Measurements from ENCODE around the gene TRIM33.

DNA sequence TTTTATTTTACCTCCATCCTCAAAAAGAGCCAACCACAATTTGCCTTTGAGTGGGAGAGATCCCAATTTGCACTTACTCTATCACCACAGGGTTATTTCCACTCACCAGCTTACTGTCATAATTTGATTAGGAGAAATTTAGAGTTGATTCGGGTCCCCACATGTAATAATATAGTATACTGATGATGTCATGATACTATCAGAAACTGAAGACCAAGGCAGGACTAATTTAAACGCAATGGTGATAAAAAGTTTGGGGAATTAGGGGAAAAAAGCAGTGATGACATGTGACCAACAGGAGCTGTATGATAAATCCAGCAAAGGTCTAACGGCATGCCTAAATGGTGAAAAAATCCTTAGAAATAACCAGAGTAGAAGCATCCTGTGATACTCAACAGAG is 54.4 kb downstream of the TRIM33 start:
- TF ChIP-seq, protein P1, sequence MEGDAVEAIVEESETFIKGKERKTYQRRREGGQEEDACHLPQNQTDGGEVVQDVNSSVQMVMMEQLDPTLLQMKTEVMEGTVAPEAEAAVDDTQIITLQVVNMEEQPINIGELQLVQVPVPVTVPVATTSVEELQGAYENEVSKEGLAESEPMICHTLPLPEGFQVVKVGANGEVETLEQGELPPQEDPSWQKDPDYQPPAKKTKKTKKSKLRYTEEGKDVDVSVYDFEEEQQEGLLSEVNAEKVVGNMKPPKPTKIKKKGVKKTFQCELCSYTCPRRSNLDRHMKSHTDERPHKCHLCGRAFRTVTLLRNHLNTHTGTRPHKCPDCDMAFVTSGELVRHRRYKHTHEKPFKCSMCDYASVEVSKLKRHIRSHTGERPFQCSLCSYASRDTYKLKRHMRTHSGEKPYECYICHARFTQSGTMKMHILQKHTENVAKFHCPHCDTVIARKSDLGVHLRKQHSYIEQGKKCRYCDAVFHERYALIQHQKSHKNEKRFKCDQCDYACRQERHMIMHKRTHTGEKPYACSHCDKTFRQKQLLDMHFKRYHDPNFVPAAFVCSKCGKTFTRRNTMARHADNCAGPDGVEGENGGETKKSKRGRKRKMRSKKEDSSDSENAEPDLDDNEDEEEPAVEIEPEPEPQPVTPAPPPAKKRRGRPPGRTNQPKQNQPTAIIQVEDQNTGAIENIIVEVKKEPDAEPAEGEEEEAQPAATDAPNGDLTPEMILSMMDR (IDR thresholded peaks at IDR 0.05) = no peak
- TF ChIP-seq POLR2A (IDR thresholded peaks at IDR 0.05) = no peak
